Pancreas (tissue), 10 donors: ENCODE results near the gene RGL1. TPM values are rescaled to one million over a fixed set of nuclear protein-coding genes. Genes with fewer than 3 reads are reported as not detected.
A peak's percentile ranks its signal among the peaks of the same experiment; 100 is the strongest.

Experiments
- ATAC-seq, 4 donors: fragments of 200-7000 bp; cut with Tn5 transposase; one replicate each; pipeline versions ENCODE4 v1.8.0 to v1.9.1; 2020; ENCODE audit warnings: mild to moderate bottlenecking in 4 of 4, moderate library complexity in 4 of 4
- DNase-seq, 6 donors: peaks; one replicate each; pipeline ENCODE4 v3.0.0-alpha.2; 2020
- FAIRE-seq: peaks from 2 replicates; lab custom pipeline; 2012; peaks lifted over from hg19 to GRCh38; lab: Jason Lieb, UNC
- H3K27ac ChIP-seq, 4 donors: fragments of 200-600 bp; sonication (generic); 1 replicate in 3 of 4; 2 replicates in 1 of 4; pipeline versions ENCODE4 v1.5.0 to v1.8.0; 2020
- H3K27me3 ChIP-seq, 4 donors: fragments of 200-600 bp; one replicate each; pipeline ENCODE4 v1.8.0; 2021
- H3K36me3 ChIP-seq, 3 donors: fragments of 200-600 bp; sonication (generic) in 1 of 3; one replicate each; pipeline versions ENCODE4 v1.5.0 to v1.8.0; 2020 to 2021
- H3K4me1 ChIP-seq, 3 donors: fragments of 200-600 bp; one replicate each; pipeline ENCODE4 v1.8.0; 2021
- H3K4me3 ChIP-seq, 4 donors: fragments of 200-600 bp; sonication (generic) in 2 of 4; one replicate each; pipeline versions ENCODE4 v1.5.0 to v1.8.0; 2020 to 2021
- H3K9me3 ChIP-seq, 4 donors: fragments of 200-600 bp; one replicate each; pipeline ENCODE4 v1.8.0; 2021
- WGBS, 2 donors: extraction: QIAGEN DNeasy Blood & Tissue Kit; methylation state at CpG; one replicate each; pipeline ENCODE4 v1.1.7; 2013; 5-methylcytosine and 5-hydroxymethylcytosine counted together
- intact Hi-C, 3 donors: fragments of 100-400 bp; cut with DNase I; formaldehyde crosslinking; loops; one replicate each; pipeline versions ENCODE4 v1.11.1 to v1.14.2; 2022
- polyA plus RNA-seq, 2 donors: library from polyadenylated mRNA; stranded (reverse); fragments of 200-250 nt; gene quantifications; one replicate each; pipeline ENCODE4 v1.2.3, GENCODE V29; 2013
- total RNA-seq, 6 donors: library from RNA; stranded (reverse); fragmentation: NEBNext Ultra II Directional in 4 of 6; extraction: Animal tissue kit (Norgen Biotek cat#: 25700) in 4 of 6; gene quantifications; one replicate each; pipeline versions ENCODE4 v1.2.1 to v1.2.4, GENCODE V29; 2021 to 2023
- TF ChIP-seq, protein P1 (sequence below), 4 donors: fragments of 200-600 bp; sonication (generic) in 3 of 4; IDR thresholded peaks; one replicate each; pipeline versions ENCODE4 v1.5.0 to v1.8.0; 2021; ENCODE audit warnings: antibody characterized with exemption in 4 of 4
- donor health status: healthy with polysubstance abuse.
- donor health status: DM: no; HTN: no; CAD: no; lungs with moderate emphysema.
- donor health status: DM: no; HTN: no; CAD: no.
- donor health status: control.
- donor health status: control.
- donor health status: Bipolar disorder and iron deficiency.
- donor health status: DM: yes; HTN: yes; CAD: no.
- donor health status: DM: no; HTN: no; CAD: no.
- donor health status: DM: no; HTN: no; CAD: no.
- donor health status: DM: yes; HTN: yes; CAD: no.

Gene RGL1
- total and polyA plus RNA-seq, 8 donors = 2.8 to 9.1 (median 5.0) TPM

DNA sequence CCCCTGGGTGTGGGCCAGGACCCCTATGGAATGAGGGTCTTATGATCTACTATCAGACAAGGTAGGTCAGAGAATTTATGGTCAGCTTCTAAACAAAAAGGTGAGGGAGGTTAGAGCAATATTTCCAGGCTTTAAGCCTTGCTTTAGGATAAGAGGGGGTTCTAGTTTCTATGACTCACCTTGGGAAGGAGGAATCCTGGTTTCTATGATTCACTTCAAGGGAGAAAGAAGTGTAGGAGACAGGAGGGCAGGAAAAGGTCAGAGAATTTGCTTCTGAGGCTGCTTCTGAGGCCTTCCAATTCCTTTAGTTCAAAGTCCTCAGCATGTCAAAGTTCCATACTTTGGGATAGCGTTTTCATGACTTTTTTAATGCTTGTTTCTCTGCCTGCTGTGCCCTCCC is 35.2 kb downstream of the RGL1 start:
- WGBS, 2 donors = 86 to 92% methylated on average over 1 of the region's 1 CpG
- intact Hi-C loops = no loop called here
- ATAC-seq (no peak), DNase-seq (no peak), FAIRE-seq (no peak)
- Histone ChIP-seq H3K4me3 (no peak overlapping the region), H3K27ac (no peak overlapping the region), H3K27me3 (no peaks in the 10 kb centered on the region), H3K9me3 (no peaks in the 10 kb centered on the region), H3K4me1 (peaks cover 0 to 13% (median 0%) of the 10 kb centered on the region in 3 donors), H3K36me3 (no peaks in the 10 kb centered on the region)
- TF ChIP-seq, protein P1, sequence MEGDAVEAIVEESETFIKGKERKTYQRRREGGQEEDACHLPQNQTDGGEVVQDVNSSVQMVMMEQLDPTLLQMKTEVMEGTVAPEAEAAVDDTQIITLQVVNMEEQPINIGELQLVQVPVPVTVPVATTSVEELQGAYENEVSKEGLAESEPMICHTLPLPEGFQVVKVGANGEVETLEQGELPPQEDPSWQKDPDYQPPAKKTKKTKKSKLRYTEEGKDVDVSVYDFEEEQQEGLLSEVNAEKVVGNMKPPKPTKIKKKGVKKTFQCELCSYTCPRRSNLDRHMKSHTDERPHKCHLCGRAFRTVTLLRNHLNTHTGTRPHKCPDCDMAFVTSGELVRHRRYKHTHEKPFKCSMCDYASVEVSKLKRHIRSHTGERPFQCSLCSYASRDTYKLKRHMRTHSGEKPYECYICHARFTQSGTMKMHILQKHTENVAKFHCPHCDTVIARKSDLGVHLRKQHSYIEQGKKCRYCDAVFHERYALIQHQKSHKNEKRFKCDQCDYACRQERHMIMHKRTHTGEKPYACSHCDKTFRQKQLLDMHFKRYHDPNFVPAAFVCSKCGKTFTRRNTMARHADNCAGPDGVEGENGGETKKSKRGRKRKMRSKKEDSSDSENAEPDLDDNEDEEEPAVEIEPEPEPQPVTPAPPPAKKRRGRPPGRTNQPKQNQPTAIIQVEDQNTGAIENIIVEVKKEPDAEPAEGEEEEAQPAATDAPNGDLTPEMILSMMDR (IDR thresholded peaks at IDR 0.05) = no peak

DNA sequence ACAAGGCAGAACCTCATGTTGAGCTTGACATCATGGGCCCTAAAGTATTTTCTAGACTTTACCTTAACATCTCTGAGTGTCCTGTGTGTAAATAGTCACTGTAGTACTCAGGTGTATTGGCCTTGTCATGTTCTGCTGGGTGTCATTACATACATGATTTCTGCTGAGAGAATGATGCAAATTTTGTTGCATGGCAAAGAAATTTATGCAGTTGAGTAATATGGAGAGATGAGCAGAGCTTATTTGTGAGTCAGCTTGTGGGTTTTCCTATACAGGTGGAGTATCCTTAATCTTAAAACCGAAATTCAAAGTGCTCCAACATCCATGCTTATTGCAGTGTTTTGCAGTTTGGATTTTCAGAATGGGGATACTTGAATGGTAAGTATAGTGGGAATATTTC is 36.6 kb downstream of the RGL1 start:
- H3K27me3 ChIP-seq = no peaks in the 10 kb centered on the region
- WGBS, 2 donors = 0 to 40% methylated on average over 1 of the region's 1 CpG
- peaks cover 0 to 13% (median 0%) of the 10 kb centered on the region in 3 donors for H3K4me1 ChIP-seq
- no peak overlapping the region for H3K4me3 ChIP-seq
- TF ChIP-seq, protein P1 (IDR thresholded peaks at IDR 0.05) = no peak
- peak overlapping the region in 2 of 4 donors; percentile 46 to 62 for H3K27ac ChIP-seq
- ATAC-seq (no peak), FAIRE-seq (no peak), DNase-seq (no peak)
- no peaks in the 10 kb centered on the region for H3K36me3 ChIP-seq
- no peaks in the 10 kb centered on the region for H3K9me3 ChIP-seq
- intact Hi-C loops = no loop called here

DNA sequence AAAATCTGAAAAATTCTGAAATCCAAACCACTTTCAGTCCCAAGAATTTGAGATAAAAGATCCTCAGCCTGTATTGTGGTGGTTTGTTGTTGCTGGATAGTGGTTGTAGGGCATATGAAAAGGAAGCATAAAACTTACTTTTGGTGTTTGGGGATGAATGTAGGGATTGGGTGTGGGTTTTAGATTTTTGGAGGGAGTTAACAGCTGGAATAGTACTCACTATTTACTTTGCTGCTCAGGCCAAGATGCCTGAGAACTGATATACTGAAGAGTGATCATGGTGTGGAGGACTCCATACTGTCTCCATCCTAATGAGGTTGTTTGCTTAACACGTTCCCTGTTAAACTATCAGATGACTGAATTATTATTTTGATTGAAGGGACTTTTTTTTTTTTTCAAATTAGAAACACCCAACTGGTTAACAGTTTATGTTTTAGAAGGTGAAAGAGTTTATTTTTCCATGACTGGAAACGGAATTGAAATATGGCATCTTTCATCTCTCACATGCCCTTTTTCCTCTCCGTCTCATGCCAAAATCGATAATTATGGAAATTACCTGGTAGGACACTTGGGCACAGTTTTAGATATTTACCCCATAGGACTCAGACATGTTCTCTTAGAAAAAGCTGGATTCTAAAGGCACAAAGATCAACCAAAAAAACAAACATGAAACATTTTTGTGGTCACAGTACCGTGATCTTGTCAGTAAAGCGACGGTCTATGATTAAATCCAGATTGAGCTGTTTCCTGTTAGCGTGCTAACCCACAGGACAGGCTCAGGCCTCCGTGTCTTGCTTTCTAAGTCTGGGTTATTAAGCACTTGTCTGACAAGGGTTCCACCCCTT is 37.3 kb downstream of the RGL1 start:
- no peaks in the 10 kb centered on the region for H3K27me3 ChIP-seq
- ATAC-seq = peak in 3 of 4 donors; percentile 76 to 86 (median 85)
- peaks cover 0 to 13% (median 0%) of the 10 kb centered on the region in 3 donors for H3K4me1 ChIP-seq
- no peaks in the 10 kb centered on the region for H3K9me3 ChIP-seq
- DNase-seq = no peak
- H3K36me3 ChIP-seq = no peaks in the 10 kb centered on the region
- TF ChIP-seq, protein P1 (IDR thresholded peaks at IDR 0.05) = no peak
- no peak overlapping the region for H3K4me3 ChIP-seq
- intact Hi-C loops = no loop called here
- WGBS, 2 donors = 27 to 37% methylated on average over 9 of the region's 9 CpGs
- peak overlapping the region in 3 of 4 donors; percentile 4 to 62 (median 46) for H3K27ac ChIP-seq
- no peak for FAIRE-seq

DNA sequence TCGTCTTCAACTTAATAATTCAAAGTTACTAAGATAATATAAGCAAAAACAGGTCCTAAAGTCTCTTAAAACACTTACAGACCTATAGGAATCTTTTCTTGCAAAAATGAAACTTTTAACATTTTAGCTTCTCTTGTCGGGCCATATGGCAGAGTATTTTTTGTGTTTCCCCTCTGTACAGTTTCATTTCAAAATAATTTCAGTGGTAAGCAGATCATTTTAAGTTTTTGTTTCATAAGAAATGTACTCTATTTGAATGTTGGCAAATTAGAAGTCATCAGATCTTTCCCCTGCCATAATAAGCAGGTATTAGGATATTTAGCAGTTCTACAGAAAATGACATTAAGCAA is 37.9 kb downstream of the RGL1 start:
- 45 to 58% methylated on average over 2 of the region's 2 CpGs for WGBS, 2 donors
- peak overlapping the region in 3 of 4 donors; percentile 4 to 62 (median 46) for H3K27ac ChIP-seq
- no peaks in the 10 kb centered on the region for H3K36me3 ChIP-seq
- no peak for FAIRE-seq
- TF ChIP-seq, protein P1 (IDR thresholded peaks at IDR 0.05) = no peak
- H3K9me3 ChIP-seq = no peaks in the 10 kb centered on the region
- DNase-seq = no peak
- ATAC-seq = no peak
- H3K27me3 ChIP-seq = no peaks in the 10 kb centered on the region
- H3K4me3 ChIP-seq = no peak overlapping the region
- peaks cover 0 to 13% (median 0%) of the 10 kb centered on the region in 3 donors for H3K4me1 ChIP-seq
- intact Hi-C loops = no loop called here

DNA sequence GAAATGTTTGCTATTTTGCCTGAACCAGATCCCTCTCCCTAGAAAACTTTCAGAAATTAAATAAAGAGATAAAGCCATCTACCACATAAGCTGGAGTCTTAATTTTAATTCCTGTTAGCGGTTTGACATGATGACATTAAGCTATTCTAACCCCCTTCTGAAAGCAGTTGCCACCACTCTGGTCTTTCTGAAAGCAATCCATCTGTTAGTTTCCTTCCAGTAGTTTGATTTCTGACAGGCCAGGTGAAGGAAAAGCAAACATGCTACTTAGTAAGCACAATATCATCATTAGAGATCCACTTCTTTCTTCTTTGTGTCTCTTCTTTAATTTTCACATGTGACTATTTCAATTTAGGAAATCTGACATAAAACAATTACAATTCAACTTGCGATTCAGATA is 39.9 kb downstream of the RGL1 start:
- 90 to 92% methylated on average over 2 of the region's 2 CpGs for WGBS, 2 donors
- Histone ChIP-seq H3K9me3 (no peaks in the 10 kb centered on the region), H3K4me3 (no peak overlapping the region), H3K27me3 (no peaks in the 10 kb centered on the region), H3K36me3 (no peaks in the 10 kb centered on the region), H3K27ac (peak overlapping the region in 2 of 4 donors; percentile 7 to 46), H3K4me1 (peaks cover 0 to 13% (median 0%) of the 10 kb centered on the region in 3 donors)
- FAIRE-seq (no peak), ATAC-seq (no peak), DNase-seq (no peak)
- TF ChIP-seq, protein P1 (IDR thresholded peaks at IDR 0.05) = no peak
- intact Hi-C loops = no loop called here
